ENCODE data around the gene KCND2.

The KCND2 gene

DNA sequence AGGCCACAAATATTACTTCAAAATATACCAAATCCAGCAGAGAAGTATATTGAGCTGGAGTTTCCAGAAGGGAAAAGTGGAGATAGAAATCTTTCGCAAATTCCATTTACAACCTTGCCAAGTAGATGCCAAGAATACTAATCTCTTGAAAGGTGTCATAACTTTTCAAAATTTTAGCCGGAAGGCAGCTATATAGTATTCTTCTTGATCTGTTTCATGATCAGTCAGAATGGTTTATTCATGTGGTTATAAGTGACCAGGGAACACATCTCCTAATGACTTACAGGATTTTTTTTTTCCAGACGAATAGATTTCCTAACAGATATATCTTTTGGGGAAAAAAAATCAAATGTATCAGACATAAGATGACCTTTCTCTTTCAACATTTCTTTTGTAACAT, 314.3 kb downstream of the KCND2 start:
- no peak for DNase-seq (ENCODE audit: low read depth)
- no peak for TF ChIP-seq MYC (IDR thresholded peaks at IDR 0.05; ENCODE audit: low read depth, low read length)
- TF ChIP-seq, protein P1, sequence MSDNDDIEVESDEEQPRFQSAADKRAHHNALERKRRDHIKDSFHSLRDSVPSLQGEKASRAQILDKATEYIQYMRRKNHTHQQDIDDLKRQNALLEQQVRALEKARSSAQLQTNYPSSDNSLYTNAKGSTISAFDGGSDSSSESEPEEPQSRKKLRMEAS (IDR thresholded peaks at IDR 0.05; ENCODE audit: low read depth, low read length): no peak
- TF ChIP-seq, protein P2, sequence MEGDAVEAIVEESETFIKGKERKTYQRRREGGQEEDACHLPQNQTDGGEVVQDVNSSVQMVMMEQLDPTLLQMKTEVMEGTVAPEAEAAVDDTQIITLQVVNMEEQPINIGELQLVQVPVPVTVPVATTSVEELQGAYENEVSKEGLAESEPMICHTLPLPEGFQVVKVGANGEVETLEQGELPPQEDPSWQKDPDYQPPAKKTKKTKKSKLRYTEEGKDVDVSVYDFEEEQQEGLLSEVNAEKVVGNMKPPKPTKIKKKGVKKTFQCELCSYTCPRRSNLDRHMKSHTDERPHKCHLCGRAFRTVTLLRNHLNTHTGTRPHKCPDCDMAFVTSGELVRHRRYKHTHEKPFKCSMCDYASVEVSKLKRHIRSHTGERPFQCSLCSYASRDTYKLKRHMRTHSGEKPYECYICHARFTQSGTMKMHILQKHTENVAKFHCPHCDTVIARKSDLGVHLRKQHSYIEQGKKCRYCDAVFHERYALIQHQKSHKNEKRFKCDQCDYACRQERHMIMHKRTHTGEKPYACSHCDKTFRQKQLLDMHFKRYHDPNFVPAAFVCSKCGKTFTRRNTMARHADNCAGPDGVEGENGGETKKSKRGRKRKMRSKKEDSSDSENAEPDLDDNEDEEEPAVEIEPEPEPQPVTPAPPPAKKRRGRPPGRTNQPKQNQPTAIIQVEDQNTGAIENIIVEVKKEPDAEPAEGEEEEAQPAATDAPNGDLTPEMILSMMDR (IDR thresholded peaks at IDR 0.05; ENCODE audit: low read depth, low read length): no peak
- no peak for TF ChIP-seq POLR2A (IDR thresholded peaks at IDR 0.05; ENCODE audit: extremely low read depth, insufficient read length)
- no peak overlapping the region for H3K4me3 ChIP-seq (ENCODE audit: low read depth, low read length)

DNA sequence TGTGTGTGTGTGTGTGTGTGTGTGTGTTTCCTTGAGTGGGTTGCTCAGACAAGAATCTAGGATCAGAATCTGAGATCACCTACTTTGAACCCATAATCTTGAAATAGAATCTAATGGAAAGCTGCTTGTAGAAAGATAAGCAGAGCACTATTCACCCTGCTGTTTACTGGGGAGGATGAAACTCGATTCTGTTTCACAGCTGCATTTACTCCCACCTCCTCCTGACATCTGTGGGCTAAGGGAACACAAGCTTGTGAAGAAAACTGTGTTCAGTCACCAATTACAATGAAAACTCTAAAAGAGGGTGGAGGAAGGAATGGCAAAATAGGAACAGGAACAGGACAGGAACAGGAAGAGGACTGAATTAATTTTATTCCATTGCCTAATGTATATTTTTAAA, 315.4 kb downstream of the KCND2 start:
- TF ChIP-seq MYC (IDR thresholded peaks at IDR 0.05; ENCODE audit: low read depth, low read length) (no peak), POLR2A (IDR thresholded peaks at IDR 0.05; ENCODE audit: extremely low read depth, insufficient read length) (no peak)
- TF ChIP-seq, protein P2 (IDR thresholded peaks at IDR 0.05; ENCODE audit: low read depth, low read length): no peak

DNA sequence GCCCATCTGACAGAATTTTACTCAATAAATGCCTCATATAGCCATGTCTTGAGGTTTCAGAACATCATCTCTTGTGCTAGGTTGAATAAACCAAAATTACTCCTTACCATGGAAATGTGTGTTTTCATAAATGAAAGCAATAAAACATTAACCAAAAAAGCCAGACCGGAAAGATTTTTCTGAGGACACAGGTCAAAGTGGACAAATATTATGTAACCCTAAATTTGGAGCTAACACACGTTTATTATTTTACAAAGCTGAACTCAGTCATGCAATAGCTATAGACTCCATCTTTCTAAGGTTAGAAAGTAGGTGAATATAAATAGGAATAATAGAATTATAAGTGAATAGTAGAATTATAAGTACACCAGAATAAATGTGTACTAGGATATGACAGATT, 315.9 kb downstream of the KCND2 start:
- DNase-seq (ENCODE audit: low read depth): no peak
- no peak overlapping the region for H3K4me3 ChIP-seq (ENCODE audit: low read depth, low read length)
- TF ChIP-seq, protein P1 (IDR thresholded peaks at IDR 0.05; ENCODE audit: low read depth, low read length): no peak
- TF ChIP-seq, protein P2 (IDR thresholded peaks at IDR 0.05; ENCODE audit: low read depth, low read length): no peak
- TF ChIP-seq MYC (IDR thresholded peaks at IDR 0.05; ENCODE audit: low read depth, low read length) (no peak), POLR2A (IDR thresholded peaks at IDR 0.05; ENCODE audit: extremely low read depth, insufficient read length) (no peak)

More for the DNA sequence above, 315.4 kb downstream of the KCND2 start:
- no peak overlapping the region for H3K4me3 ChIP-seq (ENCODE audit: low read depth, low read length)
- DNase-seq (ENCODE audit: low read depth): no peak

DNA sequence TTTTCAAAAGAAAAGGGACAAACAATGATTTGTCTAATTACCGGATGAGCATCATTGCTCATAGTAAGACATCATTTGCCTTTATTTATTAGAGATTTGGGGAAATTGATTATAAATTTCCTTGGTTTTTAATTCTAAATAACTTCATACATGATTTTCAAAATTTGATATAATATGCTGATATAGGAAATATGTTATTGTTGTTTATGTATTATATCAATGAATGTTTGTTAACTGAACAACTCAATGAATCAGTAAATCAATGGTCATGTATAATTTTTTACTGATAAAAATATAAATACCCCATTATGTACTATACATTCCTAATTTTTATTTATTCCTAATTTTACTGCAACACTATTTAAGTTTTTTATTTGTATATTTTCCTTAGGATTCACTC, 327.6 kb downstream of the KCND2 start:
- TF ChIP-seq, protein P2 (IDR thresholded peaks at IDR 0.05; ENCODE audit: low read depth, low read length): no peak
- no peak for TF ChIP-seq POLR2A (IDR thresholded peaks at IDR 0.05; ENCODE audit: extremely low read depth, insufficient read length)
- TF ChIP-seq, protein P1 (IDR thresholded peaks at IDR 0.05; ENCODE audit: low read depth, low read length): no peak
- no peak for TF ChIP-seq MYC (IDR thresholded peaks at IDR 0.05; ENCODE audit: low read depth, low read length)
- no peak for DNase-seq (ENCODE audit: low read depth)
- H3K4me3 ChIP-seq (ENCODE audit: low read depth, low read length): no peak overlapping the region

DNA sequence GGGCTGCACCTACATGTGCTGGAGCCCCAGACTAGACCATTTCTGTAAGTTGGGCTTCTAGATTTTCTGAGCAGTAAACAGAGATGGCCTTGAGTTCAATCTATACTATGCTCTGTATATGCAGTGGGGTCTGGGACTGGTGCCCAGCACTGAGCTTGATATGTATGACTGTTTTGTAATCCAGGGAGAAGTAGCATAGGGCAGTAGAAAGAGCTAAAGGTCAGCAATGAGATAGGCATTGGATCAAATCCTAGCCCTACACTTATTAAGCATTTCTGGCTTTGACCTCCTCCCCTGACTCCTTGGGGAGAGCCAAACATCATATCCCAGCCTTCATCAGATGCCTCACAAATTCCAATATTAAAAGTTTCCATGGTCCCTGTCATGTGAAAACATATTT, 330.4 kb downstream of the KCND2 start:
- no peak overlapping the region for H3K4me3 ChIP-seq (ENCODE audit: low read depth, low read length)
- no peak for DNase-seq (ENCODE audit: low read depth)
- no peak for TF ChIP-seq MYC (IDR thresholded peaks at IDR 0.05; ENCODE audit: low read depth, low read length)
- TF ChIP-seq, protein P2 (IDR thresholded peaks at IDR 0.05; ENCODE audit: low read depth, low read length): no peak
- TF ChIP-seq, protein P1 (IDR thresholded peaks at IDR 0.05; ENCODE audit: low read depth, low read length): no peak
- TF ChIP-seq POLR2A (IDR thresholded peaks at IDR 0.05; ENCODE audit: extremely low read depth, insufficient read length): no peak

Data from NB4 (cell line).